GM18499 (cell line): ENCODE measurements around the gene SLC17A2.
A peak's percentile ranks its signal among the peaks of the same experiment; 100 is the strongest.
"Not testable (repeated sequence)": the region's sequence is repeated elsewhere in the genome, so short reads cannot be mapped to it uniquely, and the experiment has no call there.

Source experiments
- ATAC-seq: cut with Tn5 transposase; IDR thresholded peaks from one replicate; pipeline ENCODE4 v1.9.1; 2021; ENCODE audit warnings: moderate number of reproducible peaks; ENCODE audit not compliant: insufficient read depth, unreplicated experiment

The SLC17A2 gene

GRCh38 chr6:25953733-25954132 is 23.2 kb upstream of the SLC17A2 start:
- ATAC-seq, result no peak

GRCh38 chr6:25952535-25952934 is 22.0 kb upstream of the SLC17A2 start:
- no peak for ATAC-seq

GRCh38 chr6:25951296-25952032 is 21.0 kb upstream of the SLC17A2 start:
- no peak for ATAC-seq

- ATAC-seq, result no peak
Measured at GRCh38 chr6:25950297-25950696, 19.8 kb upstream of the SLC17A2 start.

GRCh38 chr6:25949695-25950094 is 19.2 kb upstream of the SLC17A2 start:
- no peak for ATAC-seq

GRCh38 chr6:25947492-25947891 is 17.0 kb upstream of the SLC17A2 start:
- not testable (repeated sequence) for ATAC-seq

GRCh38 chr6:25946631-25947030 is 16.1 kb upstream of the SLC17A2 start:
- no peak for ATAC-seq

GRCh38 chr6:25945738-25946137 is 15.2 kb upstream of the SLC17A2 start:
- ATAC-seq, result not testable (repeated sequence)

- peak; percentile 87 for ATAC-seq
Measured at GRCh38 chr6:25944688-25945574, 14.4 kb upstream of the SLC17A2 start.

- ATAC-seq, result no peak
Measured at GRCh38 chr6:25943887-25944286, 13.4 kb upstream of the SLC17A2 start.

- no peak for ATAC-seq
Measured at GRCh38 chr6:25942561-25943147, 12.2 kb upstream of the SLC17A2 start.

- no peak for ATAC-seq
Measured at GRCh38 chr6:25939593-25939992, 9.1 kb upstream of the SLC17A2 start.

GRCh38 chr6:25935953-25936352 is 5.5 kb upstream of the SLC17A2 start:
- ATAC-seq, result no peak

GRCh38 chr6:25934735-25935313 is 4.3 kb upstream of the SLC17A2 start:
- no peak for ATAC-seq

GRCh38 chr6:25934156-25934555 is 3.7 kb upstream of the SLC17A2 start:
- ATAC-seq, result no peak

- no peak for ATAC-seq
Measured at GRCh38 chr6:25931411-25931709, 869 bp upstream of the SLC17A2 start.

- not testable (repeated sequence) for ATAC-seq
Measured at GRCh38 chr6:25929785-25930184, 706 bp downstream of the SLC17A2 start.

- no peak for ATAC-seq
Measured at GRCh38 chr6:25928562-25929324, 1.7 kb downstream of the SLC17A2 start.

GRCh38 chr6:25927756-25928216 is 2.7 kb downstream of the SLC17A2 start:
- ATAC-seq, result no peak

- ATAC-seq, result no peak
Measured at GRCh38 chr6:25927178-25927577, 3.3 kb downstream of the SLC17A2 start.
